Esophagus squamous epithelium (tissue), 5 donors: ENCODE measurements around the gene TMOD1. TPM values are rescaled to one million over a fixed set of nuclear protein-coding genes. Genes with fewer than 3 reads are reported as not detected.
"Not testable (repeated sequence)": the region's sequence is repeated elsewhere in the genome, so short reads cannot be mapped to it uniquely, and the experiment has no call there.

ENCODE experiments used
- DNase-seq: peaks from one replicate; lab custom pipeline; 2025; lab: John Stamatoyannopoulos, UW
- H3K27ac ChIP-seq, 4 donors: fragments of 200-600 bp; sonication (generic); one replicate each; pipeline ENCODE4 v1.5.1; 2016 to 2019; ENCODE audit warnings: mild to moderate bottlenecking in 1 of 4
- H3K27me3 ChIP-seq, 4 donors: fragments of 200-600 bp; sonication (generic); 1 replicate in 3 of 4; 2 replicates in 1 of 4; pipeline versions ENCODE4 v1.5.1 to v1.6.0; 2017 to 2021; ENCODE audit warnings: antibody characterized with exemption in 1 of 4
- H3K36me3 ChIP-seq, 3 donors: fragments of 200-600 bp; sonication (generic); one replicate each; pipeline ENCODE4 v1.5.1; 2016 to 2019
- H3K4me1 ChIP-seq, 3 donors: fragments of 200-600 bp; sonication (generic); one replicate each; pipeline ENCODE4 v1.5.1; 2017 to 2019
- H3K4me3 ChIP-seq, 4 donors: fragments of 200-600 bp; sonication (generic); 1 replicate in 3 of 4; 2 replicates in 1 of 4; pipeline ENCODE4 v1.5.1; 2016 to 2019; ENCODE audit warnings: mild to moderate bottlenecking in 2 of 4, moderate library complexity in 1 of 4
- H3K9me3 ChIP-seq, 3 donors: fragments of 200-600 bp; sonication (generic); one replicate each; pipeline ENCODE4 v1.5.1; 2016 to 2019
- CTCF ChIP-seq, 6 experiments: fragments of 450-650 bp in 4 of 6; fragments of 200-600 bp in 2 of 6; sonication (generic) in 2 of 6; IDR thresholded peaks; one replicate each; pipeline ENCODE4 v1.5.1; 2016 to 2019; ENCODE audit warnings: antibody characterized with exemption in 6 of 6, mild to moderate bottlenecking in 4 of 6, moderate library complexity in 4 of 6
- POLR2A ChIP-seq, 4 donors: fragments of 450-650 bp; IDR thresholded peaks; one replicate each; pipeline ENCODE4 v1.6.1; 2017; ENCODE audit warnings: antibody characterized with exemption in 4 of 4, mild to moderate bottlenecking in 4 of 4, moderate library complexity in 3 of 4
- WGBS, 2 donors: methylation state at CpG; one replicate each; pipeline ENCODE4 v1.1.5; 2018; 5-methylcytosine and 5-hydroxymethylcytosine counted together
- intact Hi-C: fragments of 100-400 bp; cut with DNase I; formaldehyde crosslinking; loops from one replicate; pipeline ENCODE4 v1.15.0; 2022
- total RNA-seq, 4 donors: library from RNA; depleted of rRNA; stranded (reverse); fragments of >200 nt; gene quantifications; one replicate each; pipeline ENCODE4 v1.1.0, GENCODE V29; 2016
- donor health status: DM: yes; HTN: yes; CAD: no.

Gene TMOD1
- total RNA-seq, 4 donors from 2014 or later = 0.15 to 13.4 (median 2.4) TPM

GRCh38 chr9:97487107-97487506 lies 14.4 kb upstream of the TMOD1 start:
- H3K27ac ChIP-seq = no peak overlapping the region
- TF ChIP-seq POLR2A (IDR thresholded peaks at IDR 0.05) = no peak
- no peak for TF ChIP-seq CTCF (IDR thresholded peaks at IDR 0.05)
- peaks cover 4 to 77% (median 6%) of the 10 kb centered on the region in 3 donors for H3K36me3 ChIP-seq
- no peak for DNase-seq
- 59 to 91% methylated on average over 2 of the region's 2 CpGs for WGBS, 2 donors
- H3K27me3 ChIP-seq = no peaks in the 10 kb centered on the region
- H3K4me1 ChIP-seq = no peaks in the 10 kb centered on the region
- H3K4me3 ChIP-seq = no peak overlapping the region
- no peaks in the 10 kb centered on the region for H3K9me3 ChIP-seq
- intact Hi-C loops = no loop called here

GRCh38 chr9:97487861-97488260 lies 13.6 kb upstream of the TMOD1 start:
- Histone ChIP-seq H3K27me3 (no peaks in the 10 kb centered on the region), H3K4me3 (no peak overlapping the region), H3K27ac (no peak overlapping the region), H3K4me1 (no peaks in the 10 kb centered on the region), H3K36me3 (peaks cover 4 to 71% (median 4%) of the 10 kb centered on the region in 3 donors), H3K9me3 (no peaks in the 10 kb centered on the region)
- intact Hi-C loops = no loop called here
- TF ChIP-seq CTCF (IDR thresholded peaks at IDR 0.05) (no peak), POLR2A (IDR thresholded peaks at IDR 0.05) (no peak)
- 100% methylated on average over 1 of the region's 1 CpG; no CpG with 5 or more reads in 1 of the 2 donors for WGBS, 2 donors
- no peak for DNase-seq

GRCh38 chr9:97491216-97491999 lies 10.1 kb upstream of the TMOD1 start:
- Histone ChIP-seq H3K27me3 (no peaks in the 10 kb centered on the region), H3K4me3 (no peak overlapping the region), H3K9me3 (no peaks in the 10 kb centered on the region), H3K27ac (no peak overlapping the region), H3K4me1 (no peaks in the 10 kb centered on the region), H3K36me3 (peaks cover 0 to 48% (median 4%) of the 10 kb centered on the region in 3 donors)
- TF ChIP-seq POLR2A (IDR thresholded peaks at IDR 0.05) (no peak), CTCF (IDR thresholded peaks at IDR 0.05) (no peak)
- WGBS, 2 donors = 82 to 100% methylated on average over 1 of the region's 1 CpG
- no peak for DNase-seq
- intact Hi-C loops = no loop called here

GRCh38 chr9:97497558-97498375 lies 3.7 kb upstream of the TMOD1 start:
- DNase-seq, H3K27ac ChIP-seq, H3K9me3 ChIP-seq, H3K4me3 ChIP-seq, intact Hi-C loops: not testable (repeated sequence)
- H3K4me1 ChIP-seq = peaks cover 10 to 19% (median 12%) of the 10 kb centered on the region in 3 donors
- H3K27me3 ChIP-seq = peaks cover 0 to 39% (median 1%) of the 10 kb centered on the region in 4 donors
- 80% methylated on average over 1 of the region's 36 CpGs; no CpG with 5 or more reads in 1 of the 2 donors for WGBS, 2 donors
- H3K36me3 ChIP-seq = peaks cover 0 to 18% (median 0%) of the 10 kb centered on the region in 3 donors

GRCh38 chr9:97498846-97499245 lies 2.6 kb upstream of the TMOD1 start:
- 77% methylated on average over 5 of the region's 5 CpGs for WGBS, 2 donors
- H3K4me3 ChIP-seq = not testable (repeated sequence)

More at GRCh38 chr9:97498846-97499245, 2.6 kb upstream of the TMOD1 start:
- peaks cover 0 to 50% (median 1%) of the 10 kb centered on the region in 4 donors for H3K27me3 ChIP-seq
- intact Hi-C loops, H3K9me3 ChIP-seq, H3K27ac ChIP-seq, DNase-seq: not testable (repeated sequence)
- peaks cover 15 to 30% (median 20%) of the 10 kb centered on the region in 3 donors for H3K4me1 ChIP-seq
- H3K36me3 ChIP-seq = peaks cover 0 to 18% (median 0%) of the 10 kb centered on the region in 3 donors
